B cell (primary cell): ENCODE results near the gene PLRG1. TPM values are rescaled to one million over a fixed set of nuclear protein-coding genes. Genes with fewer than 3 reads are reported as not detected.
A peak's percentile ranks its signal among the peaks of the same experiment; 100 is the strongest.

Experiments
- ATAC-seq: fragments of 200-7000 bp; cut with Tn5 transposase; one replicate; pipeline ENCODE4 v1.10.0; 2021; ENCODE audit warnings: low read depth, mild to moderate bottlenecking, moderate number of reproducible peaks, moderate library complexity
- CTCF ChIA-PET: fragments of 350-600 bp; sonication (Branson Sonifier 250); formaldehyde crosslinking; loops from one replicate; lab custom pipeline; 2021; ENCODE audit warnings: antibody characterized with exemption, inconsistent platforms; lab: Charles Lee
- POLR2A ChIA-PET: fragments of 350-600 bp; sonication (Branson Sonifier 250); formaldehyde crosslinking; loops from one replicate; lab custom pipeline; 2021; ENCODE audit warnings: antibody characterized with exemption; lab: Charles Lee
- DNase-seq: peaks from one replicate; pipeline ENCODE4 v3.0.0; 2013
- H2AFZ ChIP-seq: 2 replicates; pipeline ENCODE4 v1.6.1; 2012; ENCODE audit warnings: mild to moderate bottlenecking, low read depth, low read length; ENCODE audit not compliant: insufficient read depth, poor library complexity, severe bottlenecking
- H3K27ac ChIP-seq, 2 donors: 1 replicate in 1 of 2; 2 replicates in 1 of 2; pipeline ENCODE4 v1.5.1; 2012 to 2013; ENCODE audit warnings: low read length in 2 of 2, mild to moderate bottlenecking in 2 of 2, moderate library complexity in 1 of 2
- H3K27me3 ChIP-seq, 4 experiments: fragments of 200-600 bp in 1 of 4; sonication (generic) in 1 of 4; replicated peaks in 1 of 4; 1 replicate in 2 of 4; 2 replicates in 2 of 4; pipeline versions ENCODE4 v1.6.1 to v1.7.0; 2013 to 2016; ENCODE audit warnings: low read length in 3 of 4, mild to moderate bottlenecking in 2 of 4, mixed read lengths in 1 of 4, moderate library complexity in 1 of 4; ENCODE audit not compliant: insufficient read depth in 4 of 4, control insufficient read depth in 3 of 4; ENCODE audit errors: control extremely low read depth in 1 of 4
- H3K36me3 ChIP-seq, 2 experiments: replicated peaks in 1 of 2; 1 replicate in 1 of 2; 2 replicates in 1 of 2; pipeline versions ENCODE4 v1.6.1 to v1.7.1; 2013; ENCODE audit warnings: low read length in 1 of 2; ENCODE audit not compliant: insufficient read depth in 2 of 2, control insufficient read depth in 1 of 2; ENCODE audit errors: control extremely low read depth in 1 of 2, extremely low read depth in 1 of 2
- H3K4me1 ChIP-seq, 2 donors: fragments of 200-600 bp in 1 of 2; sonication (generic) in 1 of 2; 1 replicate in 1 of 2; 2 replicates in 1 of 2; pipeline versions ENCODE4 v1.5.1 to v1.6.1; 2013 to 2017; ENCODE audit warnings: low read length in 2 of 2; ENCODE audit not compliant: control insufficient read depth in 2 of 2, insufficient read depth in 2 of 2
- H3K4me2 ChIP-seq: replicated peaks from 2 replicates; pipeline ENCODE3; 2012; ENCODE audit warnings: mild to moderate bottlenecking, low read depth, low read length; ENCODE audit not compliant: poor library complexity, severe bottlenecking
- H3K4me3 ChIP-seq, 5 experiments: fragments of 200-600 bp in 1 of 5; sonication (generic) in 1 of 5; 1 replicate in 3 of 5; 2 replicates in 2 of 5; pipeline versions ENCODE4 v1.5.1 to v1.7.0; 2011 to 2016; ENCODE audit warnings: low read length in 4 of 5, mild to moderate bottlenecking in 4 of 5, low read depth in 2 of 5, control low read depth in 1 of 5, moderate library complexity in 1 of 5; ENCODE audit not compliant: insufficient read depth in 1 of 5; ENCODE audit errors: control extremely low read depth in 1 of 5, extremely low read depth in 1 of 5
- H3K79me2 ChIP-seq: fragments of 200-600 bp; sonication (generic); one replicate; pipeline ENCODE4 v1.6.0; 2016; ENCODE audit warnings: low read length; ENCODE audit not compliant: control insufficient read depth, insufficient read depth
- H3K9ac ChIP-seq: fragments of 200-600 bp; sonication (generic); 2 replicates; pipeline ENCODE4 v1.6.1; 2017; ENCODE audit warnings: mild to moderate bottlenecking, low read length, moderate library complexity
- H3K9me3 ChIP-seq, 3 donors: one replicate each; pipeline versions ENCODE4 v1.6.1 to v1.7.1; 2013; ENCODE audit warnings: low read length in 2 of 3; ENCODE audit not compliant: control insufficient read depth in 2 of 3, insufficient read depth in 1 of 3; ENCODE audit errors: control extremely low read depth in 1 of 3
- H4K20me1 ChIP-seq: 2 replicates; pipeline ENCODE4 v1.6.0; 2012; ENCODE audit warnings: mild to moderate bottlenecking, low read length; ENCODE audit not compliant: insufficient read depth, control insufficient read depth, poor library complexity, severe bottlenecking
- H3K27ac Mint-ChIP-seq: one replicate; pipeline ENCODE4 v1.8.0; 2021; ENCODE audit warnings: mixed read lengths
- H3K27me3 Mint-ChIP-seq: one replicate; pipeline ENCODE4 v1.8.0; 2021; ENCODE audit warnings: mixed read lengths
- H3K4me1 Mint-ChIP-seq: one replicate; pipeline ENCODE4 v1.8.0; 2021; ENCODE audit warnings: mixed read lengths
- H3K4me3 Mint-ChIP-seq: one replicate; pipeline ENCODE4 v1.8.0; 2021; ENCODE audit warnings: mixed read lengths
- H3K9me3 Mint-ChIP-seq: one replicate; pipeline ENCODE4 v1.8.0; 2022; ENCODE audit warnings: mixed read lengths; ENCODE audit not compliant: insufficient read depth
- CTCF ChIP-seq: fragments of 200-600 bp; IDR thresholded peaks from one replicate; pipeline ENCODE4 v1.8.0; 2022; ENCODE audit warnings: antibody characterized with exemption, mild to moderate bottlenecking
- EZH2 ChIP-seq: IDR thresholded peaks from 2 replicates; pipeline ENCODE4 v1.6.1; 2012; ENCODE audit warnings: borderline replicate concordance, low read depth, mild to moderate bottlenecking, moderate library complexity, low read length; ENCODE audit not compliant: insufficient read depth, poor library complexity, severe bottlenecking
- WGBS: methylation state at CpG from one replicate; pipeline ENCODE4 v1.1.5; 2013; ENCODE audit warnings: missing lambda C conversion rate; ENCODE audit not compliant: insufficient coverage; 5-methylcytosine and 5-hydroxymethylcytosine counted together
- intact Hi-C: fragments of 100-400 bp; cut with micrococcal nuclease; formaldehyde crosslinking; loops from one replicate; pipeline ENCODE4 v1.10.0; 2022
- polyA plus RNA-seq: library from polyadenylated mRNA; depleted of rRNA; stranded (reverse); fragments of >200 nt; gene quantifications from 2 replicates; pipeline ENCODE4 v1.2.3, GENCODE V29; 2012
- total RNA-seq, 2 donors: library from RNA; stranded (reverse); fragments of 120-200 nt in 1 of 2; gene quantifications; 1 replicate in 1 of 2; 2 replicates in 1 of 2; pipeline versions ENCODE4 v1.2.3 to v1.2.4, GENCODE V29; 2013 to 2022

PLRG1 gene
- total and polyA plus RNA-seq, 2 donors (not counting 1 experiment from before 2014, with no cell fraction given), result 41.8 to 79.0 TPM

- ATAC-seq (no peak), DNase-seq (no peak)
- no peak overlapping the region for H3K27ac ChIP-seq
- H3K4me1 ChIP-seq, result peaks cover 12 to 14% of the 10 kb centered on the region in 2 donors
- peaks cover 0 to 44% (median 32%) of the 10 kb centered on the region in 4 experiments for H3K27me3 ChIP-seq
- TF ChIP-seq CTCF (no peak), EZH2 (no peak)
- H3K4me3 ChIP-seq, result no peak overlapping the region
- no CpG with 5 or more reads among the region's 2 CpGs for WGBS
- H3K9ac ChIP-seq, result no peak overlapping the region
- POLR2A ChIA-PET, result no interaction called here
- Mint-ChIP-seq H3K27ac (no peak overlapping the region), H3K9me3 (no peaks in the 10 kb centered on the region), H3K27me3 (peaks cover 68% of the 10 kb centered on the region), H3K4me1 (peaks cover 18% of the 10 kb centered on the region), H3K4me3 (no peak overlapping the region)
- H3K4me2 ChIP-seq, result no peak overlapping the region
- no peaks in the 10 kb centered on the region for H3K79me2 ChIP-seq
- no peak overlapping the region for H2AFZ ChIP-seq
- intact Hi-C loops, result no loop called here
- CTCF ChIA-PET, result no interaction called here
- peaks cover 0 to 3% (median 0%) of the 10 kb centered on the region in 3 donors for H3K9me3 ChIP-seq
- H3K36me3 ChIP-seq, result no peaks in the 10 kb centered on the region
- H4K20me1 ChIP-seq, result no peaks in the 10 kb centered on the region
Measured at GRCh38 chr4:154495867-154496266, 54.3 kb downstream of the PLRG1 start.

- H4K20me1 ChIP-seq, result no peaks in the 10 kb centered on the region
- DNase-seq, result no peak
- no peak for TF ChIP-seq EZH2
- no peak for TF ChIP-seq CTCF
- H3K9ac ChIP-seq, result peak overlapping the region; percentile 61
- Mint-ChIP-seq H3K27me3 (peaks cover 68% of the 10 kb centered on the region), H3K4me1 (peaks cover 27% of the 10 kb centered on the region), H3K4me3 (peak overlapping the region; percentile 91), H3K27ac (no peak overlapping the region), H3K9me3 (no peaks in the 10 kb centered on the region)
- intact Hi-C loops, result loop anchor here (5.0 kb wide), 1 partner anchor 75 kb away; no protein-coding TSS in a partner anchor
- peaks cover 0 to 22% (median 0%) of the 10 kb centered on the region in 3 donors for H3K9me3 ChIP-seq
- peak overlapping the region; percentile 83 for H3K4me2 ChIP-seq
- 5% methylated on average over 16 of the region's 16 CpGs for WGBS
- H3K27me3 ChIP-seq, result peaks cover 0 to 69% (median 31%) of the 10 kb centered on the region in 4 experiments
- peak overlapping the region; percentile 70 for H2AFZ ChIP-seq
- H3K4me3 ChIP-seq, result peak overlapping the region; percentile 26 to 71 (median 61)
- no peaks in the 10 kb centered on the region for H3K36me3 ChIP-seq
- no peak overlapping the region for H3K27ac ChIP-seq
- H3K79me2 ChIP-seq, result no peaks in the 10 kb centered on the region
- ChIA-PET POLR2A (no interaction called here), CTCF (interaction anchor here (1.1 to 2.2 kb wide), 2 partner anchors 9 to 11 kb away, joined by 3 to 6 read pairs; no protein-coding TSS in a partner anchor)
- peaks cover 17 to 23% of the 10 kb centered on the region in 2 donors for H3K4me1 ChIP-seq
- no peak for ATAC-seq
Measured at GRCh38 chr4:154492288-154492687, 57.9 kb downstream of the PLRG1 start.
